ENCODE data around the gene NCKIPSD.

NCKIPSD gene

GRCh38 chr3:48678056-48678455 lies 7.7 kb downstream of the NCKIPSD start:
- no peak for DNase-seq

GRCh38 chr3:48674505-48674904 lies 11.2 kb downstream of the NCKIPSD start:
- DNase-seq = no peak

- DNase-seq = no peak
Measured at GRCh38 chr3:48672522-48672921, 13.2 kb downstream of the NCKIPSD start.

GRCh38 chr3:48664929-48665328 lies 20.8 kb downstream of the NCKIPSD start:
- DNase-seq = no peak

- no peak for DNase-seq
Measured at GRCh38 chr3:48664313-48664644, 21.4 kb downstream of the NCKIPSD start.

GRCh38 chr3:48663489-48664312 lies 22.0 kb downstream of the NCKIPSD start:
- no peak for DNase-seq

GRCh38 chr3:48662753-48663488 lies 22.8 kb downstream of the NCKIPSD start, which contains the start of gene CELSR3:
TSS of gene CELSR3 (minus strand) at chr3:48662886. CDS start at chr3:48662634, 252 bp downstream.
- DNase-seq = no peak

- no peak for DNase-seq
Measured at GRCh38 chr3:48662145-48662752, 23.5 kb downstream of the NCKIPSD start.

GRCh38 chr3:48661501-48662144 lies 24.1 kb downstream of the NCKIPSD start:
- no peak for DNase-seq

- no peak for DNase-seq
Measured at GRCh38 chr3:48660800-48661400, 24.8 kb downstream of the NCKIPSD start.

GRCh38 chr3:48656841-48657281 lies 28.9 kb downstream of the NCKIPSD start:
- no peak for DNase-seq

GRCh38 chr3:48656061-48656840 lies 29.5 kb downstream of the NCKIPSD start:
- no peak for DNase-seq

- no peak for DNase-seq
Measured at GRCh38 chr3:48655606-48656005, 30.1 kb downstream of the NCKIPSD start.

GRCh38 chr3:48655063-48655462 lies 30.7 kb downstream of the NCKIPSD start:
- no peak for DNase-seq

GRCh38 chr3:48652923-48653715 lies 32.6 kb downstream of the NCKIPSD start:
- no peak for DNase-seq

GRCh38 chr3:48651771-48652170 lies 33.9 kb downstream of the NCKIPSD start:
- DNase-seq = no peak

- no peak for DNase-seq
Measured at GRCh38 chr3:48650723-48651122, 35.0 kb downstream of the NCKIPSD start.

- DNase-seq = no peak
Measured at GRCh38 chr3:48648188-48648850, 37.4 kb downstream of the NCKIPSD start.

- DNase-seq = no peak
Measured at GRCh38 chr3:48647714-48648113, 38.0 kb downstream of the NCKIPSD start.

Measured in cortex of kidney (tissue), 1 donor.